HCT116 (cell line): Measurements from ENCODE around the gene BCO1. TPM values are rescaled to one million over a fixed set of nuclear protein-coding genes. Genes with fewer than 3 reads are reported as not detected.

ENCODE experiments used
- ATAC-seq: fragments of 200-7000 bp; cut with Tn5 transposase; 2 replicates; pipeline ENCODE4 v1.9.1; 2020; ENCODE audit warnings: mild to moderate bottlenecking, moderate library complexity
- BruUV-seq: library from RNA; stranded (reverse); fragments of 400-500 nt; replicated peaks from 2 replicates; lab custom pipeline; 2021; lab: Mats Ljungman, UMichigan
- CTCF ChIA-PET: fragments of 300-600 bp; sonication (Branson Sonifier 250); formaldehyde crosslinking; loops from one replicate; lab custom pipeline; 2021; ENCODE audit warnings: antibody characterized with exemption; lab: Charles Lee
- POLR2A ChIA-PET: fragments of 300-600, 350-600 bp; sonication (Branson Sonifier 250); formaldehyde crosslinking; loops from one replicate; lab custom pipeline; 2021; ENCODE audit warnings: antibody characterized with exemption; lab: Charles Lee
- RAD21 ChIA-PET, 2 experiments: fragments of 300-600 bp; sonication (Branson Sonifier 250); formaldehyde crosslinking; loops; one replicate each; lab custom pipeline; 2023; ENCODE audit warnings: low total read pairs in 2 of 2; ENCODE audit not compliant: uncharacterized antibody in 2 of 2, unreplicated experiment in 2 of 2, low non-redundant PET in 1 of 2; lab: Charles Lee
- DNase-seq: peaks from one replicate; pipeline ENCODE4 v3.0.0-alpha.2; 2010; ENCODE audit warnings: low read depth, low spot score
- H2AFZ ChIP-seq: fragments of 200-600 bp; shearing (Covaris generic), sonication (generic); 2 replicates; pipeline ENCODE4 v1.6.1; 2017; ENCODE audit warnings: low read depth, mixed run types, mixed read lengths, antibody characterized with exemption, low read length; ENCODE audit not compliant: poor library complexity, severe bottlenecking
- H3K27ac ChIP-seq: 2 replicates; pipeline ENCODE4 v1.5.1; 2012; ENCODE audit warnings: low read depth, low read length
- H3K27me3 ChIP-seq: fragments of 200-600 bp; sonication (generic); 2 replicates; pipeline ENCODE4 v1.6.1; 2016; ENCODE audit warnings: mixed run types, low read length, mixed read lengths; ENCODE audit not compliant: insufficient read depth
- H3K36me3 ChIP-seq, 2 experiments: fragments of 200-500 bp in 1 of 2; fragments of 200-600 bp in 1 of 2; sonication (Bioruptor generic) in 1 of 2; sonication (generic) in 1 of 2; 2 replicates each; pipeline versions ENCODE4 v1.5.1 to v1.6.1; 2014 to 2016; ENCODE audit warnings: low read length in 2 of 2, inconsistent platforms in 1 of 2, mixed read lengths in 1 of 2, mixed run types in 1 of 2; ENCODE audit not compliant: insufficient read depth in 2 of 2, control insufficient read depth in 1 of 2
- H3K4me1 ChIP-seq, 2 experiments: fragments of 200-600 bp in 1 of 2; sonication (generic) in 1 of 2; 2 replicates each; pipeline versions ENCODE4 v1.5.1 to v1.6.1; 2012 to 2017; ENCODE audit warnings: low read length in 2 of 2, inconsistent platforms in 1 of 2, mild to moderate bottlenecking in 1 of 2, mixed read lengths in 1 of 2, mixed run types in 1 of 2, moderate library complexity in 1 of 2; ENCODE audit not compliant: insufficient read depth in 2 of 2, control insufficient read depth in 1 of 2
- H3K4me2 ChIP-seq: fragments of 200-600 bp; sonication (generic); 2 replicates; pipeline ENCODE4 v1.6.1; 2017; ENCODE audit warnings: mixed run types, low read length, mixed read lengths
- H3K4me3 ChIP-seq, 2 experiments: fragments of 200-600 bp in 1 of 2; sonication (generic) in 1 of 2; replicated peaks in 1 of 2; 2 replicates each; pipeline ENCODE4 v1.5.1; 2011 to 2016; ENCODE audit warnings: low read length in 2 of 2, control low read depth in 1 of 2, low read depth in 1 of 2, mild to moderate bottlenecking in 1 of 2, mixed read lengths in 1 of 2, mixed run types in 1 of 2
- H3K79me2 ChIP-seq: fragments of 200-600 bp; sonication (generic); 2 replicates; pipeline ENCODE4 v1.6.1; 2017; ENCODE audit warnings: mild to moderate bottlenecking, mixed run types, low read length, moderate library complexity, mixed read lengths; ENCODE audit not compliant: insufficient read depth
- H3K9ac ChIP-seq: fragments of 200-600 bp; sonication (generic); 2 replicates; pipeline ENCODE4 v1.6.1; 2016; ENCODE audit warnings: low read length, mixed read lengths
- H3K9me2 ChIP-seq: fragments of 200-600 bp; sonication (generic), shearing (Covaris generic); 2 replicates; pipeline ENCODE4 v1.6.1; 2017; ENCODE audit warnings: mixed run types, mild to moderate bottlenecking, moderate library complexity; ENCODE audit not compliant: insufficient read depth
- H3K9me3 ChIP-seq, 2 experiments: fragments of 200-500 bp in 1 of 2; fragments of 200-600 bp in 1 of 2; sonication (Bioruptor generic) in 1 of 2; sonication (generic) in 1 of 2; 2 replicates each; pipeline ENCODE4 v1.6.1; 2014 to 2017; ENCODE audit warnings: low read length in 2 of 2, mixed read lengths in 2 of 2, inconsistent platforms in 1 of 2, low read depth in 1 of 2, mild to moderate bottlenecking in 1 of 2, mixed run types in 1 of 2, moderate library complexity in 1 of 2; ENCODE audit not compliant: control insufficient read depth in 1 of 2, insufficient read depth in 1 of 2
- H4K20me1 ChIP-seq: fragments of 200-600 bp; sonication (generic), shearing (Covaris generic); 2 replicates; pipeline ENCODE4 v1.6.1; 2017; ENCODE audit warnings: mixed run types, mild to moderate bottlenecking, moderate library complexity; ENCODE audit not compliant: insufficient read depth
- CBX3 ChIP-seq: IDR thresholded peaks from 2 replicates; pipeline ENCODE4 v1.6.1; 2012; ENCODE audit warnings: low read depth
- CEBPB ChIP-seq: IDR thresholded peaks from 2 replicates; pipeline ENCODE4 v1.6.1; 2012; ENCODE audit warnings: low read depth
- EGR1 ChIP-seq: IDR thresholded peaks from 2 replicates; pipeline ENCODE4 v1.6.1; 2012; ENCODE audit warnings: low read depth
- ELF1 ChIP-seq: IDR thresholded peaks from 2 replicates; pipeline ENCODE4 v1.6.1; 2012; ENCODE audit warnings: low read depth, borderline replicate concordance
- EZH2 ChIP-seq: fragments of 200-600 bp; sonication (generic); IDR thresholded peaks from 2 replicates; pipeline ENCODE4 v1.6.1; 2017; ENCODE audit warnings: antibody characterized with exemption, mixed run types
- EZH2phosphoT487 ChIP-seq: fragments of 200-600 bp; IDR thresholded peaks from 2 replicates; pipeline ENCODE4 v1.6.1; 2018; ENCODE audit warnings: antibody characterized with exemption, borderline replicate concordance
- FOSL1 ChIP-seq: IDR thresholded peaks from 2 replicates; pipeline ENCODE4 v1.6.1; 2012; ENCODE audit warnings: low read depth
- JUND ChIP-seq: IDR thresholded peaks from 2 replicates; pipeline ENCODE4 v1.6.1; 2012
- POLR2A ChIP-seq: IDR thresholded peaks from 2 replicates; pipeline ENCODE4 v1.7.0; 2011; ENCODE audit warnings: borderline replicate concordance; ENCODE audit not compliant: insufficient read depth, insufficient read length; ENCODE audit errors: extremely low read depth
- POLR2AphosphoS5 ChIP-seq: IDR thresholded peaks from 2 replicates; pipeline ENCODE4 v1.6.1; 2011; ENCODE audit warnings: mild to moderate bottlenecking, low read depth, low read length, moderate library complexity
- RAD21 ChIP-seq: IDR thresholded peaks from 2 replicates; pipeline ENCODE4 v1.6.1; 2012; ENCODE audit warnings: low read depth, mild to moderate bottlenecking
- SIN3A ChIP-seq: IDR thresholded peaks from 2 replicates; pipeline ENCODE4 v1.6.1; 2012; ENCODE audit warnings: low read depth
- SRF ChIP-seq: IDR thresholded peaks from 2 replicates; pipeline ENCODE4 v1.6.1; 2012; ENCODE audit warnings: low read depth
- TCF7L2 ChIP-seq: IDR thresholded peaks from 2 replicates; pipeline ENCODE4 v1.7.0; 2011; ENCODE audit warnings: borderline replicate concordance, inconsistent platforms; ENCODE audit not compliant: insufficient read depth, insufficient read length; ENCODE audit errors: extremely low read depth
- YY1 ChIP-seq: IDR thresholded peaks from 2 replicates; pipeline ENCODE4 v1.6.1; 2011; ENCODE audit warnings: low read length, low read depth, moderate library complexity, mild to moderate bottlenecking; ENCODE audit not compliant: insufficient replicate concordance; ENCODE audit errors: extremely low read depth
- ZFX ChIP-seq: fragments of 450-650 bp; IDR thresholded peaks from 2 replicates; pipeline ENCODE4 v1.6.1; 2017
- ZNF274 ChIP-seq: fragments of 200-500 bp; sonication (Bioruptor generic); IDR thresholded peaks from 2 replicates; pipeline ENCODE4 v1.6.1; 2014; ENCODE audit warnings: mild to moderate bottlenecking, low read depth, low read length, inconsistent platforms
- intact Hi-C: fragments of 100-400 bp; cut with micrococcal nuclease; formaldehyde crosslinking; loops from 2 replicates; pipeline ENCODE4 v1.10.0; 2022
- total RNA-seq: library from RNA; stranded (reverse); gene quantifications from one replicate; pipeline ENCODE4 v1.2.1, GENCODE V29; 2021; ENCODE audit not compliant: unreplicated experiment
- TF ChIP-seq, protein P1 (sequence below): IDR thresholded peaks from 2 replicates; pipeline ENCODE4 v1.6.1; 2012; ENCODE audit warnings: low read depth
- TF ChIP-seq, protein P2 (sequence below): IDR thresholded peaks from 2 replicates; pipeline ENCODE4 v1.6.1; 2012

The BCO1 gene
- total RNA-seq, 1 experiment from 2014 or later = not detected

DNA sequence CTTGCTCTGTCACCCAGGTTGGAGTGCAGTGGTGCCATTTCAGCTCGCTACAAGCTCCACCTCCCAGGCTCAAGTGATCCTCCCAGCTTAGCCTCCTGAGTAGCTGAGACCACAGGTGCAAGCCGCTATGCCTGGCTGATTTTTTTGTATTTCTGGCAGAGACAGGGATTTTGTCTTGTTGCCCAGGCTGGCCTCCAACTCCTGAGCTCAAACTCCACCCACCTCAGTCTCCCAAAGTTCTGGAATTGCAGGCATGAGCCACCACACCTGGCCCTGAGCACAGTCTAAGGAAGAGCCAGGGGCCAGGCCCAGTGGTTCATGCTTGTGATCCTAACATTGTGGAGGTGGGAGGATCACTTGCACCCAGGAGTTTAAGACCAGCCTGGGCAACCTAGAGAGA is 21.8 kb upstream of the BCO1 start (continued):
- TF ChIP-seq, protein P1, sequence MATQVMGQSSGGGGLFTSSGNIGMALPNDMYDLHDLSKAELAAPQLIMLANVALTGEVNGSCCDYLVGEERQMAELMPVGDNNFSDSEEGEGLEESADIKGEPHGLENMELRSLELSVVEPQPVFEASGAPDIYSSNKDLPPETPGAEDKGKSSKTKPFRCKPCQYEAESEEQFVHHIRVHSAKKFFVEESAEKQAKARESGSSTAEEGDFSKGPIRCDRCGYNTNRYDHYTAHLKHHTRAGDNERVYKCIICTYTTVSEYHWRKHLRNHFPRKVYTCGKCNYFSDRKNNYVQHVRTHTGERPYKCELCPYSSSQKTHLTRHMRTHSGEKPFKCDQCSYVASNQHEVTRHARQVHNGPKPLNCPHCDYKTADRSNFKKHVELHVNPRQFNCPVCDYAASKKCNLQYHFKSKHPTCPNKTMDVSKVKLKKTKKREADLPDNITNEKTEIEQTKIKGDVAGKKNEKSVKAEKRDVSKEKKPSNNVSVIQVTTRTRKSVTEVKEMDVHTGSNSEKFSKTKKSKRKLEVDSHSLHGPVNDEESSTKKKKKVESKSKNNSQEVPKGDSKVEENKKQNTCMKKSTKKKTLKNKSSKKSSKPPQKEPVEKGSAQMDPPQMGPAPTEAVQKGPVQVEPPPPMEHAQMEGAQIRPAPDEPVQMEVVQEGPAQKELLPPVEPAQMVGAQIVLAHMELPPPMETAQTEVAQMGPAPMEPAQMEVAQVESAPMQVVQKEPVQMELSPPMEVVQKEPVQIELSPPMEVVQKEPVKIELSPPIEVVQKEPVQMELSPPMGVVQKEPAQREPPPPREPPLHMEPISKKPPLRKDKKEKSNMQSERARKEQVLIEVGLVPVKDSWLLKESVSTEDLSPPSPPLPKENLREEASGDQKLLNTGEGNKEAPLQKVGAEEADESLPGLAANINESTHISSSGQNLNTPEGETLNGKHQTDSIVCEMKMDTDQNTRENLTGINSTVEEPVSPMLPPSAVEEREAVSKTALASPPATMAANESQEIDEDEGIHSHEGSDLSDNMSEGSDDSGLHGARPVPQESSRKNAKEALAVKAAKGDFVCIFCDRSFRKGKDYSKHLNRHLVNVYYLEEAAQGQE = no peak
- TF ChIP-seq FOSL1 = no peak
- TF ChIP-seq YY1 = no peak

DNA sequence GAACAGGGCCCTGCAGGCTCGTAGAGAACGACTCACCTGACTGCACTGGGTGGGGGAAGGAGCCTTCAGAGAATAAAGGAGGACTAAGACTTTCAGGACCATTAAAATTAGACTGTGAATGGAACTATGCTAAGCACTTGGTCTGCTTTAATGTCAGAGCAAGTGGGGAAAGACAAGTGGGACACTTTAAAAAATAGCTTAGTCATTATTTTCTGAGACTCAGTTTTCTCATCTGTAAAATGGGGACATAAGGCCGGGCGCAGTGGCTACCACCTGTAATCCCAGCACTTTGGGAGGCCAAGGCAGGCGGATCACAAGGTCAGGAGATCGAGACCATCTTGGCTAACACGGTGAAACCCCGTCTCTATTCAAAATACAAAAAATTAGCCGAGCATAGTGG is 19.3 kb upstream of the BCO1 start:
- BruUV-seq = no TSS peak
- H4K20me1 ChIP-seq = no peaks in the 10 kb centered on the region
- no peaks in the 10 kb centered on the region for H3K9me2 ChIP-seq
- no peak overlapping the region for H3K27ac ChIP-seq
- ATAC-seq (no peak), DNase-seq (no peak)
- intact Hi-C loops = no loop called here
- CTCF ChIA-PET = no interaction called here
- no peaks in the 10 kb centered on the region for H3K27me3 ChIP-seq
- H3K79me2 ChIP-seq = no peaks in the 10 kb centered on the region
- no peak overlapping the region for H3K4me3 ChIP-seq
- RAD21 ChIA-PET = no interaction called here
- POLR2A ChIA-PET = no interaction called here
- TF ChIP-seq EZH2phosphoT487 = no peak
- TF ChIP-seq EGR1 = no peak
- no peak for TF ChIP-seq RAD21
- TF ChIP-seq FOSL1 = no peak
- no peak for TF ChIP-seq ZNF274
- no peak for TF ChIP-seq EZH2
- no peak for TF ChIP-seq ELF1
- TF ChIP-seq YY1 = no peak
- no peak for TF ChIP-seq POLR2AphosphoS5
- no peak for TF ChIP-seq CBX3
- TF ChIP-seq, protein P2, sequence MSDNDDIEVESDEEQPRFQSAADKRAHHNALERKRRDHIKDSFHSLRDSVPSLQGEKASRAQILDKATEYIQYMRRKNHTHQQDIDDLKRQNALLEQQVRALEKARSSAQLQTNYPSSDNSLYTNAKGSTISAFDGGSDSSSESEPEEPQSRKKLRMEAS = no peak
- no peak for TF ChIP-seq CEBPB
- no peak for TF ChIP-seq SRF
- TF ChIP-seq JUND = no peak
- no peak for TF ChIP-seq ZFX
- no peak for TF ChIP-seq POLR2A
- TF ChIP-seq TCF7L2 = no peak
- no peak for TF ChIP-seq SIN3A
- no peak overlapping the region for H3K9ac ChIP-seq
- H3K36me3 ChIP-seq = no peaks in the 10 kb centered on the region
- H3K9me3 ChIP-seq = no peaks in the 10 kb centered on the region
- H3K4me2 ChIP-seq = no peak overlapping the region
- H3K4me1 ChIP-seq = peaks cover 7 to 16% of the 10 kb centered on the region in 2 experiments; a peak in 3 of 4 replicates
- no peak overlapping the region for H2AFZ ChIP-seq
